Spleen (tissue), 11 donors: ENCODE data around the gene OPRD1. TPM values are rescaled to one million over a fixed set of nuclear protein-coding genes. Genes with fewer than 3 reads are reported as not detected.
"Not testable (repeated sequence)": the region's sequence is repeated elsewhere in the genome, so short reads cannot be mapped to it uniquely, and the experiment has no call there.

Experiments
- DNase-seq: peaks from one replicate; pipeline ENCODE4 v3.0.0-alpha.2; 2020
- H3K27ac ChIP-seq, 8 donors: fragments of 200-600 bp; sonication (generic) in 7 of 8; 1 replicate in 4 of 8; 2 replicates in 4 of 8; pipeline versions ENCODE4 v1.5.0 to v1.8.0; 2016 to 2021; ENCODE audit warnings: inconsistent platforms in 4 of 8, mild to moderate bottlenecking in 4 of 8, moderate library complexity in 1 of 8
- H3K27me3 ChIP-seq, 7 donors: fragments of 200-600 bp; sonication (generic) in 6 of 7; replicated peaks in 1 of 7; 1 replicate in 4 of 7; 2 replicates in 3 of 7; pipeline versions ENCODE4 v1.5.0 to v1.8.0; 2016 to 2021; ENCODE audit warnings: inconsistent platforms in 3 of 7, mild to moderate bottlenecking in 1 of 7
- H3K36me3 ChIP-seq, 6 donors: fragments of 200-600 bp; sonication (generic) in 5 of 6; 1 replicate in 4 of 6; 2 replicates in 2 of 6; pipeline versions ENCODE4 v1.5.0 to v1.8.0; 2016 to 2021; ENCODE audit warnings: inconsistent platforms in 2 of 6
- H3K4me1 ChIP-seq, 6 donors: fragments of 200-600 bp; sonication (generic) in 5 of 6; 1 replicate in 3 of 6; 2 replicates in 3 of 6; pipeline versions ENCODE4 v1.5.0 to v1.8.0; 2016 to 2021; ENCODE audit warnings: inconsistent platforms in 3 of 6
- H3K4me3 ChIP-seq, 8 donors: fragments of 200-600 bp; sonication (generic) in 7 of 8; 1 replicate in 4 of 8; 2 replicates in 4 of 8; pipeline versions ENCODE4 v1.5.0 to v1.8.0; 2016 to 2021; ENCODE audit warnings: inconsistent platforms in 4 of 8, mild to moderate bottlenecking in 4 of 8, moderate library complexity in 2 of 8
- H3K9me3 ChIP-seq, 8 donors: fragments of 200-600 bp; sonication (generic) in 7 of 8; 1 replicate in 4 of 8; 2 replicates in 4 of 8; pipeline versions ENCODE4 v1.5.0 to v1.8.0; 2016 to 2021; ENCODE audit warnings: inconsistent platforms in 4 of 8
- CTCF ChIP-seq, 11 experiments: fragments of 200-600 bp in 7 of 11; fragments of 450-650 bp in 4 of 11; sonication (generic) in 4 of 11; IDR thresholded peaks in 8 of 11; conservative IDR thresholded peaks in 3 of 11; 1 replicate in 7 of 11; 2 replicates in 4 of 11; pipeline versions ENCODE4 v1.4.0 to v1.8.0; 2016 to 2021; ENCODE audit warnings: antibody characterized with exemption in 11 of 11, inconsistent platforms in 4 of 11, mild to moderate bottlenecking in 1 of 11
- POLR2A ChIP-seq, 3 donors: fragments of 450-650 bp; IDR thresholded peaks; one replicate each; pipeline ENCODE4 v1.5.1; 2017; ENCODE audit warnings: antibody characterized with exemption in 3 of 3, mild to moderate bottlenecking in 1 of 3
- POLR2AphosphoS5 ChIP-seq, 3 donors: sonication (generic); formaldehyde crosslinking; IDR thresholded peaks; one replicate each; pipeline ENCODE4 v1.5.1; 2017; ENCODE audit warnings: antibody characterized with exemption in 3 of 3
- WGBS, 5 donors: extraction: QIAGEN DNeasy Blood & Tissue Kit in 3 of 5; methylation state at CpG; one replicate each; pipeline versions ENCODE4 v1.1.5 to v1.1.7; 2013 to 2018; 5-methylcytosine and 5-hydroxymethylcytosine counted together
- intact Hi-C: fragments of 100-400 bp; cut with DNase I; formaldehyde crosslinking; loops from one replicate; pipeline ENCODE4 v1.15.0; 2023; ENCODE audit warnings: low total_unique reads
- polyA plus RNA-seq, 3 donors: library from polyadenylated mRNA; stranded (reverse); fragments of 200-250 nt; gene quantifications; one replicate each; pipeline ENCODE4 v1.2.1, GENCODE V29; 2013
- total RNA-seq, 7 donors: library from RNA; depleted of rRNA in 3 of 7; stranded (reverse); fragments of >200 nt in 3 of 7; fragmentation: NEBNext Ultra II Directional in 4 of 7; extraction: Animal tissue kit (Norgen Biotek cat#: 25700) in 4 of 7; gene quantifications; one replicate each; pipeline versions ENCODE4 v1.1.0 to v1.2.1, GENCODE V29; 2016 to 2021
- donor health status: healthy with polysubstance abuse.
- donor health status: DM: no; HTN: no; CAD: no; lungs with moderate emphysema.
- donor health status: DM: no; HTN: no; CAD: no.
- donor health status: Bipolar disorder and iron deficiency.
- donor health status: healthy.
- donor health status: DM: no; HTN: no; CAD: no.
- donor health status: DM: yes; HTN: yes; CAD: no.

Gene OPRD1
- total and polyA plus RNA-seq, 10 donors = not detected

- Histone ChIP-seq H3K4me3 (no peak overlapping the region), H3K4me1 (no peaks in the 10 kb centered on the region), H3K27ac (no peak overlapping the region), H3K9me3 (no peaks in the 10 kb centered on the region), H3K27me3 (no peaks in the 10 kb centered on the region), H3K36me3 (no peaks in the 10 kb centered on the region)
- intact Hi-C loops = no loop called here
- TF ChIP-seq POLR2A (IDR thresholded peaks at IDR 0.05) (no peak), POLR2AphosphoS5 (IDR thresholded peaks at IDR 0.05) (no peak), CTCF (IDR thresholded peaks at IDR 0.05 in 8 of 11, conservative IDR thresholded peaks at IDR 0.05 in 3 of 11) (no peak)
- DNase-seq = no peak
- WGBS, 5 donors = 57 to 96% (median 80%) methylated on average over 1 of the region's 1 CpG
Measured at GRCh38 chr1:28792644-28793121, 19.3 kb upstream of the OPRD1 start.

- H3K36me3 ChIP-seq, DNase-seq, H3K27ac ChIP-seq, H3K4me3 ChIP-seq, intact Hi-C loops, H3K27me3 ChIP-seq, H3K9me3 ChIP-seq, H3K4me1 ChIP-seq: not testable (repeated sequence)
- 84 to 98% (median 94%) methylated on average over 5 of the region's 5 CpGs for WGBS, 5 donors
Measured at GRCh38 chr1:28794582-28794981, 17.4 kb upstream of the OPRD1 start.

GRCh38 chr1:28796352-28797211, 15.4 kb upstream of the OPRD1 start:
- Histone ChIP-seq H3K27ac (no peak overlapping the region), H3K4me3 (no peak overlapping the region), H3K4me1 (no peaks in the 10 kb centered on the region), H3K36me3 (no peaks in the 10 kb centered on the region), H3K9me3 (no peaks in the 10 kb centered on the region), H3K27me3 (peaks cover 0 to 11% (median 0%) of the 10 kb centered on the region in 7 donors)
- TF ChIP-seq POLR2AphosphoS5 (IDR thresholded peaks at IDR 0.05) = no peak
- no peak for TF ChIP-seq POLR2A (IDR thresholded peaks at IDR 0.05)
- no peak for TF ChIP-seq CTCF (IDR thresholded peaks at IDR 0.05 in 8 of 11, conservative IDR thresholded peaks at IDR 0.05 in 3 of 11)
- WGBS, 5 donors = 61 to 76% (median 70%) methylated on average over 18 of the region's 18 CpGs
- DNase-seq = no peak
- intact Hi-C loops = no loop called here

- Histone ChIP-seq H3K4me3 (no peak overlapping the region), H3K9me3 (no peaks in the 10 kb centered on the region), H3K27me3 (peaks cover 0 to 11% (median 0%) of the 10 kb centered on the region in 7 donors), H3K27ac (no peak overlapping the region), H3K36me3 (no peaks in the 10 kb centered on the region), H3K4me1 (no peaks in the 10 kb centered on the region)
- DNase-seq = no peak
- TF ChIP-seq CTCF (IDR thresholded peaks at IDR 0.05 in 8 of 11, conservative IDR thresholded peaks at IDR 0.05 in 3 of 11) = no peak
- intact Hi-C loops = no loop called here
- WGBS, 5 donors = 54 to 73% (median 69%) methylated on average over 2 to 3 of the region's 3 CpGs
Measured at GRCh38 chr1:28800324-28800723, 11.6 kb upstream of the OPRD1 start.
